Astrocyte (in vitro differentiated cells and primary cell): ENCODE data around the gene GNA14. TPM values are rescaled to one million over a fixed set of nuclear protein-coding genes. Genes with fewer than 3 reads are reported as not detected.

Experiments
- DNase-seq: peaks from one replicate; pipeline ENCODE4 v3.0.0-alpha.2; 2010; ENCODE audit warnings: low read depth
- FAIRE-seq: peaks from 2 replicates; lab custom pipeline; 2011; peaks lifted over from hg19 to GRCh38; lab: Jason Lieb, UNC
- H2AFZ ChIP-seq: 2 replicates; pipeline ENCODE4 v1.6.0; 2012; ENCODE audit warnings: low read depth, low read length, inconsistent platforms
- H3K27ac ChIP-seq: 2 replicates; pipeline ENCODE4 v1.5.1; 2011; ENCODE audit warnings: low read depth, low read length, inconsistent platforms
- H3K27me3 ChIP-seq: 2 replicates; pipeline ENCODE4 v1.6.0; 2011; ENCODE audit warnings: low read length, inconsistent platforms; ENCODE audit not compliant: insufficient read depth
- H3K36me3 ChIP-seq: 2 replicates; pipeline ENCODE4 v1.5.1; 2011; ENCODE audit warnings: low read length, inconsistent platforms; ENCODE audit not compliant: insufficient read depth
- H3K4me1 ChIP-seq: 2 replicates; pipeline ENCODE4 v1.5.1; 2011; ENCODE audit warnings: low read length, inconsistent platforms; ENCODE audit not compliant: insufficient read depth
- H3K4me2 ChIP-seq: 2 replicates; pipeline ENCODE4 v1.6.0; 2012; ENCODE audit warnings: low read length, inconsistent platforms
- H3K4me3 ChIP-seq: 2 replicates; pipeline ENCODE4 v1.5.1; 2011; ENCODE audit warnings: low read depth, mild to moderate bottlenecking, low read length, inconsistent platforms; ENCODE audit not compliant: insufficient read depth
- H3K79me2 ChIP-seq: 2 replicates; pipeline ENCODE4 v1.6.0; 2012; ENCODE audit warnings: mild to moderate bottlenecking, low read length, inconsistent platforms; ENCODE audit not compliant: insufficient read depth
- H3K9ac ChIP-seq: 2 replicates; pipeline ENCODE4 v1.6.0; 2012; ENCODE audit warnings: mild to moderate bottlenecking, low read length, inconsistent platforms
- H3K9me3 ChIP-seq: 2 replicates; pipeline ENCODE4 v1.5.1; 2012; ENCODE audit warnings: low read depth, mild to moderate bottlenecking, low read length, inconsistent platforms; ENCODE audit not compliant: insufficient read depth
- H4K20me1 ChIP-seq: 2 replicates; pipeline ENCODE4 v1.6.0; 2012; ENCODE audit warnings: low read length, inconsistent platforms; ENCODE audit not compliant: insufficient read depth
- H3K27ac Mint-ChIP-seq: one replicate; pipeline ENCODE4 v1.8.0; 2021; ENCODE audit warnings: mild to moderate bottlenecking, mixed read lengths; ENCODE audit not compliant: unreplicated experiment
- H3K27me3 Mint-ChIP-seq: one replicate; pipeline ENCODE4 v1.8.0; 2021; ENCODE audit warnings: low read depth, mixed read lengths; ENCODE audit not compliant: unreplicated experiment
- H3K36me3 Mint-ChIP-seq: one replicate; pipeline ENCODE4 v1.8.0; 2021; ENCODE audit warnings: low read depth, mixed read lengths; ENCODE audit not compliant: unreplicated experiment
- H3K4me1 Mint-ChIP-seq: one replicate; pipeline ENCODE4 v1.8.0; 2021; ENCODE audit warnings: low read depth, mixed read lengths; ENCODE audit not compliant: unreplicated experiment
- H3K4me3 Mint-ChIP-seq: one replicate; pipeline ENCODE4 v1.8.0; 2021; ENCODE audit warnings: mild to moderate bottlenecking, moderate library complexity, mixed read lengths; ENCODE audit not compliant: unreplicated experiment
- H3K9me3 Mint-ChIP-seq: one replicate; pipeline ENCODE4 v1.8.0; 2021; ENCODE audit warnings: mild to moderate bottlenecking, mixed read lengths; ENCODE audit not compliant: unreplicated experiment
- CTCF ChIP-seq: IDR thresholded peaks from 2 replicates; pipeline ENCODE4 v1.5.1; 2011; ENCODE audit warnings: low read depth, mild to moderate bottlenecking, inconsistent platforms, low read length, moderate library complexity; ENCODE audit not compliant: insufficient read depth
- EZH2 ChIP-seq: IDR thresholded peaks from 2 replicates; pipeline ENCODE4 v1.6.1; 2012; ENCODE audit warnings: mild to moderate bottlenecking, low read length, inconsistent platforms; ENCODE audit not compliant: insufficient read depth
- total RNA-seq: library from RNA; stranded (reverse); gene quantifications from 2 replicates; pipeline ENCODE4 v1.2.1, GENCODE V29; 2021

GNA14 gene
- total RNA-seq, 1 donor from 2014 or later, result 1.0 TPM

GRCh38 chr9:77563174-77563573 is 84.9 kb downstream of the GNA14 start:
- no peak for TF ChIP-seq EZH2
- no peak for TF ChIP-seq CTCF
- Mint-ChIP-seq H3K4me3 (no peak overlapping the region), H3K4me1 (no peaks in the 10 kb centered on the region), H3K36me3 (no peaks in the 10 kb centered on the region), H3K27me3 (no peaks in the 10 kb centered on the region), H3K27ac (no peak overlapping the region), H3K9me3 (no peaks in the 10 kb centered on the region)
- DNase-seq (no peak), FAIRE-seq (no peak)
- no peaks in the 10 kb centered on the region for H3K27me3 ChIP-seq
- H3K9ac ChIP-seq, result no peak overlapping the region
- no peaks in the 10 kb centered on the region for H3K36me3 ChIP-seq
- H3K4me2 ChIP-seq, result no peak overlapping the region
- no peak overlapping the region for H3K4me3 ChIP-seq
- H3K4me1 ChIP-seq, result no peaks in the 10 kb centered on the region
- H3K27ac ChIP-seq, result no peak overlapping the region
- no peaks in the 10 kb centered on the region for H3K9me3 ChIP-seq
- no peak overlapping the region for H2AFZ ChIP-seq
- no peaks in the 10 kb centered on the region for H4K20me1 ChIP-seq
- no peaks in the 10 kb centered on the region for H3K79me2 ChIP-seq

GRCh38 chr9:77562019-77562748 is 85.9 kb downstream of the GNA14 start:
- no peaks in the 10 kb centered on the region for H3K27me3 ChIP-seq
- Mint-ChIP-seq H3K27ac (no peak overlapping the region), H3K4me3 (no peak overlapping the region), H3K27me3 (no peaks in the 10 kb centered on the region), H3K36me3 (no peaks in the 10 kb centered on the region), H3K9me3 (no peaks in the 10 kb centered on the region), H3K4me1 (no peaks in the 10 kb centered on the region)
- FAIRE-seq (no peak), DNase-seq (no peak)
- H3K4me2 ChIP-seq, result no peak overlapping the region
- H3K4me3 ChIP-seq, result no peak overlapping the region
- H3K27ac ChIP-seq, result no peak overlapping the region
- no peaks in the 10 kb centered on the region for H3K9me3 ChIP-seq
- TF ChIP-seq EZH2, result no peak
- no peak for TF ChIP-seq CTCF
- H3K36me3 ChIP-seq, result no peaks in the 10 kb centered on the region
- H3K4me1 ChIP-seq, result no peaks in the 10 kb centered on the region
- H3K9ac ChIP-seq, result no peak overlapping the region
- H2AFZ ChIP-seq, result no peak overlapping the region
- H3K79me2 ChIP-seq, result no peaks in the 10 kb centered on the region
- H4K20me1 ChIP-seq, result no peaks in the 10 kb centered on the region

- Mint-ChIP-seq H3K27ac (no peak overlapping the region), H3K9me3 (no peaks in the 10 kb centered on the region)
- FAIRE-seq, result no peak
Measured at GRCh38 chr9:77561331-77562018, 86.6 kb downstream of the GNA14 start.

More at GRCh38 chr9:77561331-77562018, 86.6 kb downstream of the GNA14 start:
- Histone ChIP-seq H3K4me1 (no peaks in the 10 kb centered on the region), H3K4me3 (no peak overlapping the region), H3K27ac (no peak overlapping the region), H3K9ac (no peak overlapping the region), H3K36me3 (no peaks in the 10 kb centered on the region), H3K9me3 (no peaks in the 10 kb centered on the region), H3K4me2 (no peak overlapping the region), H3K27me3 (no peaks in the 10 kb centered on the region), H4K20me1 (no peaks in the 10 kb centered on the region), H2AFZ (no peak overlapping the region), H3K79me2 (no peaks in the 10 kb centered on the region)
- no peak overlapping the region for H3K4me3 Mint-ChIP-seq
- H3K27me3 Mint-ChIP-seq, result no peaks in the 10 kb centered on the region
- no peak for TF ChIP-seq CTCF
- no peak for TF ChIP-seq EZH2
- no peaks in the 10 kb centered on the region for H3K4me1 Mint-ChIP-seq
- H3K36me3 Mint-ChIP-seq, result no peaks in the 10 kb centered on the region
- DNase-seq, result no peak
